T-helper 2 cell treated with Interferon-gamma antibody and Interleukin-4, amounts not matched to agents 5 μg/mL and 100 μg/mL, for 36 hours (primary cell): ENCODE measurements around the gene CFAP57.

Source experiments
- DNase-seq: peaks from one replicate; pipeline ENCODE4 v3.0.0; 2021; ENCODE audit warnings: low spot score
- H3K27ac Mint-ChIP-seq: one replicate; pipeline ENCODE4 v1.8.0; 2021; ENCODE audit warnings: mild to moderate bottlenecking, mixed read lengths
- H3K27me3 Mint-ChIP-seq: one replicate; pipeline ENCODE4 v1.8.0; 2021; ENCODE audit warnings: low read depth, mixed read lengths
- H3K36me3 Mint-ChIP-seq: one replicate; pipeline ENCODE4 v1.8.0; 2021; ENCODE audit warnings: low read depth, mixed read lengths
- H3K4me1 Mint-ChIP-seq: one replicate; pipeline ENCODE4 v1.8.0; 2021; ENCODE audit warnings: low read depth, mixed read lengths
- H3K4me3 Mint-ChIP-seq: one replicate; pipeline ENCODE4 v1.8.0; 2022; ENCODE audit warnings: mild to moderate bottlenecking, moderate library complexity, mixed read lengths
- H3K9me3 Mint-ChIP-seq: one replicate; pipeline ENCODE4 v1.8.0; 2021; ENCODE audit warnings: mixed read lengths

The CFAP57 gene

DNA sequence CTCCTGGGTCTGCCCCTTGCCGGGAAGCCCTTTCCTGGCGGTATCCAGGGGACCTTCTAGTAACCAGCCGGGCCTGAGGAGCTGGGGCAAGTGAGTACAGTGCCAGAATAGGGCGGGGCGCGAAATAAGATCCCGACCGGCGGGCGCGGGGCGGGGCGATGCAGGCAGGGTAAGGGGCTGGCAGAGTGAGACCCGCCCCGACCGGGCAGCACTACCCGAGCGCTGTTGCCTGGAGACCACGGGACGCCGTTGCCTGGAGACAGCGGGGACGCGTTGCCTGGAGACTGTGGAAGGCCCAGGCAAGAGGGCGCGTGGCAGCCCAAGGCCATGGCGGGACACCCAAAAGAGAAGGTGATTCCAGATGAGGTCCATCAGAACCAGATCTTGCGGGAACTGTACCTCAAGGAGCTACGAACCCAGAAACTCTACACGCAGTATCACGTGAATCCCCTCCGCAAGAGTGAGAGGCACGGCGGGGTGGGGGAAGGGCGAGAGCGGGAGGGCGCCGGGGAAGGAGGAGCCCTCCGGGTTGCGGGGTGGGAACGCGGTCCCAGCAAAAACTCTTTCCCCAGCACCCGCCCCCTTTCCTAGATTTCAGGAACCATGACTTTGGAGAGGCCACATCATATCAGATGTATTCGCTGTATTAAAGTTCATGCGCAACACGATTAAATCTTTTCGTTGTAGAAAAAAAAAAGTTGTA, 24.4 kb upstream of the CFAP57 start:
- H3K4me3 Mint-ChIP-seq = no peak overlapping the region
- H3K27me3 Mint-ChIP-seq = peaks cover 54% of the 10 kb centered on the region
- no peaks in the 10 kb centered on the region for H3K4me1 Mint-ChIP-seq

GRCh38 chr1:43149889-43150288, 22.2 kb upstream of the CFAP57 start:
- no peaks in the 10 kb centered on the region for H3K36me3 Mint-ChIP-seq
- no peak overlapping the region for H3K4me3 Mint-ChIP-seq
- DNase-seq = no peak
- H3K4me1 Mint-ChIP-seq = no peaks in the 10 kb centered on the region
- no peak overlapping the region for H3K27ac Mint-ChIP-seq
- H3K27me3 Mint-ChIP-seq = peaks cover 39% of the 10 kb centered on the region
- no peaks in the 10 kb centered on the region for H3K9me3 Mint-ChIP-seq

More for the DNA sequence above, 24.4 kb upstream of the CFAP57 start:
- no peaks in the 10 kb centered on the region for H3K36me3 Mint-ChIP-seq
- H3K9me3 Mint-ChIP-seq = no peaks in the 10 kb centered on the region
- H3K27ac Mint-ChIP-seq = no peak overlapping the region
- peak; percentile 13 for DNase-seq

- Mint-ChIP-seq H3K27ac (no peak overlapping the region), H3K36me3 (no peaks in the 10 kb centered on the region), H3K27me3 (peaks cover 19% of the 10 kb centered on the region), H3K9me3 (no peaks in the 10 kb centered on the region), H3K4me3 (no peak overlapping the region), H3K4me1 (peaks cover 4% of the 10 kb centered on the region)
- no peak for DNase-seq
These were observed 19.3 kb upstream of the CFAP57 start for GRCh38 chr1:43152866-43153265.

- no peaks in the 10 kb centered on the region for H3K9me3 Mint-ChIP-seq
These were observed 18.7 kb upstream of the CFAP57 start for GRCh38 chr1:43153443-43153842.

GRCh38 chr1:43156026-43156425, 16.1 kb upstream of the CFAP57 start:
- no peaks in the 10 kb centered on the region for H3K9me3 Mint-ChIP-seq
- H3K36me3 Mint-ChIP-seq = no peaks in the 10 kb centered on the region
- peaks cover 4% of the 10 kb centered on the region for H3K4me1 Mint-ChIP-seq
- DNase-seq = no peak
- H3K27me3 Mint-ChIP-seq = no peaks in the 10 kb centered on the region
- H3K4me3 Mint-ChIP-seq = no peak overlapping the region
- H3K27ac Mint-ChIP-seq = no peak overlapping the region

More at GRCh38 chr1:43153443-43153842, 18.7 kb upstream of the CFAP57 start:
- no peak for DNase-seq
- Mint-ChIP-seq H3K4me1 (peaks cover 4% of the 10 kb centered on the region), H3K36me3 (no peaks in the 10 kb centered on the region), H3K4me3 (no peak overlapping the region), H3K27me3 (peaks cover 16% of the 10 kb centered on the region), H3K27ac (no peak overlapping the region)

GRCh38 chr1:43165162-43165561, 7.0 kb upstream of the CFAP57 start:
- H3K4me3 Mint-ChIP-seq = no peak overlapping the region
- peaks cover 43% of the 10 kb centered on the region for H3K36me3 Mint-ChIP-seq
- no peak for DNase-seq
- H3K27ac Mint-ChIP-seq = no peak overlapping the region
- H3K4me1 Mint-ChIP-seq = no peaks in the 10 kb centered on the region
- no peaks in the 10 kb centered on the region for H3K27me3 Mint-ChIP-seq
- H3K9me3 Mint-ChIP-seq = no peaks in the 10 kb centered on the region

GRCh38 chr1:43165765-43166164, 6.4 kb upstream of the CFAP57 start:
- Mint-ChIP-seq H3K4me3 (no peak overlapping the region), H3K9me3 (no peaks in the 10 kb centered on the region), H3K27me3 (no peaks in the 10 kb centered on the region), H3K4me1 (peaks cover 2% of the 10 kb centered on the region), H3K27ac (no peak overlapping the region), H3K36me3 (peaks cover 46% of the 10 kb centered on the region)
- DNase-seq = no peak

- Mint-ChIP-seq H3K27ac (peak overlapping the region; percentile 35), H3K4me1 (peaks cover 11% of the 10 kb centered on the region), H3K27me3 (peaks cover 13% of the 10 kb centered on the region), H3K4me3 (peak overlapping the region; percentile 97), H3K9me3 (peaks cover 3% of the 10 kb centered on the region), H3K36me3 (peaks cover 27% of the 10 kb centered on the region)
- no peak for DNase-seq
These were observed 736 bp upstream of the CFAP57 start for GRCh38 chr1:43171312-43171875.

- peaks cover 3% of the 10 kb centered on the region for H3K9me3 Mint-ChIP-seq
These were observed 420 bp downstream of the CFAP57 start for GRCh38 chr1:43172527-43172972.

GRCh38 chr1:43174873-43175272, 2.7 kb downstream of the CFAP57 start:
- Mint-ChIP-seq H3K27ac (no peak overlapping the region), H3K4me1 (peaks cover 11% of the 10 kb centered on the region), H3K27me3 (peaks cover 27% of the 10 kb centered on the region), H3K4me3 (no peak overlapping the region), H3K36me3 (peaks cover 8% of the 10 kb centered on the region), H3K9me3 (peaks cover 3% of the 10 kb centered on the region)
- no peak for DNase-seq

More at GRCh38 chr1:43172527-43172972, 420 bp downstream of the CFAP57 start:
- Mint-ChIP-seq H3K4me3 (peak overlapping the region; percentile 97), H3K27me3 (peaks cover 24% of the 10 kb centered on the region), H3K4me1 (peaks cover 11% of the 10 kb centered on the region), H3K36me3 (peaks cover 20% of the 10 kb centered on the region), H3K27ac (peak overlapping the region; percentile 92)
- DNase-seq = peak; percentile 67

- Mint-ChIP-seq H3K27me3 (peaks cover 27% of the 10 kb centered on the region), H3K4me1 (peaks cover under 1% of the 10 kb centered on the region), H3K9me3 (peaks cover 3% of the 10 kb centered on the region), H3K36me3 (no peaks in the 10 kb centered on the region), H3K4me3 (no peak overlapping the region), H3K27ac (no peak overlapping the region)
- no peak for DNase-seq
These were observed 5.6 kb downstream of the CFAP57 start for GRCh38 chr1:43177691-43178090.

- H3K4me3 Mint-ChIP-seq = no peak overlapping the region
- H3K27me3 Mint-ChIP-seq = peaks cover 6% of the 10 kb centered on the region
- H3K4me1 Mint-ChIP-seq = no peaks in the 10 kb centered on the region
- no peaks in the 10 kb centered on the region for H3K9me3 Mint-ChIP-seq
- H3K27ac Mint-ChIP-seq = no peak overlapping the region
- no peaks in the 10 kb centered on the region for H3K36me3 Mint-ChIP-seq
- DNase-seq = no peak
These were observed 12.3 kb downstream of the CFAP57 start for GRCh38 chr1:43184388-43184787.

DNA sequence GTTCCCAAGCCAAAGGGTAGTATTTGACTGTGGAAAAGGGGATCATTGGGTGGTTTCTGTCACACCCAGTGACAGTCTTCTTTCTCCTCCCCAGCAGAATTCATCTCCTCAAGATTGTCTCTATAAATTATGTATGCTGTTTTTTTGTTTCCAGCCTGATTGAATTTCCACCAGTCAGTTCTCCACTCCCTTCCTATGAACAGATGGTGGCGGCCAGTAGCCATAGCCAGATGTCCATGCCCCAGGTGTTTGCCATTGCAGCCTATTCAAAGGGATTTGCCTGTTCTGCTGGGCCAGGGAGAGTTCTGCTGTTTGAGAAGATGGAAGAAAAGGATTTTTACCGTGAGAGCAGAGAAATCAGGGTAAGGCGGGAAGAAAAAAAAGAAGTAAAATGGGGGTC, 12.9 kb downstream of the CFAP57 start:
- peaks cover 9% of the 10 kb centered on the region for H3K27me3 Mint-ChIP-seq
- no peak for DNase-seq
- no peaks in the 10 kb centered on the region for H3K4me1 Mint-ChIP-seq
- no peak overlapping the region for H3K4me3 Mint-ChIP-seq
- no peaks in the 10 kb centered on the region for H3K36me3 Mint-ChIP-seq
- H3K9me3 Mint-ChIP-seq = no peaks in the 10 kb centered on the region
- H3K27ac Mint-ChIP-seq = no peak overlapping the region

- Mint-ChIP-seq H3K27me3 (peaks cover 15% of the 10 kb centered on the region), H3K4me1 (no peaks in the 10 kb centered on the region), H3K27ac (no peak overlapping the region), H3K36me3 (no peaks in the 10 kb centered on the region), H3K9me3 (no peaks in the 10 kb centered on the region), H3K4me3 (no peak overlapping the region)
- DNase-seq = no peak
These were observed 16.0 kb downstream of the CFAP57 start for GRCh38 chr1:43188106-43188505.
